ENCODE data around the gene HSPA12B.

HSPA12B gene

DNA sequence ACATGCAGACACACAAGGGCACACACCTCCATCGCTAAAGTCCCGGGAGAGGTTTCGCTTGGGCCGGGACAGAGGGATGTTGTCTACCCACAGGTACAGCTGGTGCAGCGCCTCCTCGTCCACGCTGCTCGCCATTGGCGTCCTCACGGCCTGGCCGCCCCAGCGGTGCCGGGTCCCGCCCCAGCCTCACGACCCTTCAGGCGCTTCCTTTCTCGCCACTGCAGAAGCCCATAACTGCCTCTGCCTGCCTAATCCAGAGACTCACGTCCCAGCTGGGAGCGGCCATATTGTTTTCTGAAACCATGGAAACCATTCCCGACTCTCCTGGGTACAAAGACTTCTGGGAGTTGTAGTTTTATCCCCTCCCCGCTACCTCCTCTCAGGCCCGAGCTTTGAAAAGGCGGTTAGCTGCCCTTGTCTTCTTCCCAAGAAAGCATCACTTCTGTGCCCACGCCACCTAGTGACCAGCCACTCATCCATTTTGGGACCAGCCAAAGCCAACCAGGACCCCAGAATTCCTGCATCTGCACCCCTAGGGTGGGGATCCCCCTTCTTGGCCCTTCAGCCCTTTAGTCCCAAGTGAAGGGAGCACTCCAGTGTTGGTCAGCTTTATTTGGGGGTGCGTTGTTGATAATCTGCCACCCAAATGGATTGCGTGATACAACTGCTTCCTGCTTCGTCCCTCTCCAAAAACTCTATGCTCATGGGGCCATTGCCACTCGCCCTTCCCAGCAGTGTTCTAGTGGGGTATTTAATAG, 48.8 kb downstream of the HSPA12B start, which contains the start of gene SPEF1:
Gene SPEF1 (minus strand): TSS at position 296 of the 758 bp plus-strand sequence. CDS start 161 bp downstream, at position 135.
- H3K27ac ChIP-seq: no peak within 1 kb of the TSS
- TF ChIP-seq, protein P1, sequence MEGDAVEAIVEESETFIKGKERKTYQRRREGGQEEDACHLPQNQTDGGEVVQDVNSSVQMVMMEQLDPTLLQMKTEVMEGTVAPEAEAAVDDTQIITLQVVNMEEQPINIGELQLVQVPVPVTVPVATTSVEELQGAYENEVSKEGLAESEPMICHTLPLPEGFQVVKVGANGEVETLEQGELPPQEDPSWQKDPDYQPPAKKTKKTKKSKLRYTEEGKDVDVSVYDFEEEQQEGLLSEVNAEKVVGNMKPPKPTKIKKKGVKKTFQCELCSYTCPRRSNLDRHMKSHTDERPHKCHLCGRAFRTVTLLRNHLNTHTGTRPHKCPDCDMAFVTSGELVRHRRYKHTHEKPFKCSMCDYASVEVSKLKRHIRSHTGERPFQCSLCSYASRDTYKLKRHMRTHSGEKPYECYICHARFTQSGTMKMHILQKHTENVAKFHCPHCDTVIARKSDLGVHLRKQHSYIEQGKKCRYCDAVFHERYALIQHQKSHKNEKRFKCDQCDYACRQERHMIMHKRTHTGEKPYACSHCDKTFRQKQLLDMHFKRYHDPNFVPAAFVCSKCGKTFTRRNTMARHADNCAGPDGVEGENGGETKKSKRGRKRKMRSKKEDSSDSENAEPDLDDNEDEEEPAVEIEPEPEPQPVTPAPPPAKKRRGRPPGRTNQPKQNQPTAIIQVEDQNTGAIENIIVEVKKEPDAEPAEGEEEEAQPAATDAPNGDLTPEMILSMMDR (conservative IDR thresholded peaks at IDR 0.05): peak; percentile 73
- TF ChIP-seq ZFX (IDR thresholded peaks at IDR 0.05): no peak

GRCh38 chr20:3782597-3782996, 50.1 kb downstream of the HSPA12B start:
- TF ChIP-seq, protein P1 (conservative IDR thresholded peaks at IDR 0.05): no peak
- TF ChIP-seq ZFX (IDR thresholded peaks at IDR 0.05): no peak
- no peak overlapping the region for H3K27ac ChIP-seq

GRCh38 chr20:3783068-3783489, 50.6 kb downstream of the HSPA12B start:
- no peak for TF ChIP-seq ZFX (IDR thresholded peaks at IDR 0.05)
- TF ChIP-seq, protein P1 (conservative IDR thresholded peaks at IDR 0.05): no peak

DNA sequence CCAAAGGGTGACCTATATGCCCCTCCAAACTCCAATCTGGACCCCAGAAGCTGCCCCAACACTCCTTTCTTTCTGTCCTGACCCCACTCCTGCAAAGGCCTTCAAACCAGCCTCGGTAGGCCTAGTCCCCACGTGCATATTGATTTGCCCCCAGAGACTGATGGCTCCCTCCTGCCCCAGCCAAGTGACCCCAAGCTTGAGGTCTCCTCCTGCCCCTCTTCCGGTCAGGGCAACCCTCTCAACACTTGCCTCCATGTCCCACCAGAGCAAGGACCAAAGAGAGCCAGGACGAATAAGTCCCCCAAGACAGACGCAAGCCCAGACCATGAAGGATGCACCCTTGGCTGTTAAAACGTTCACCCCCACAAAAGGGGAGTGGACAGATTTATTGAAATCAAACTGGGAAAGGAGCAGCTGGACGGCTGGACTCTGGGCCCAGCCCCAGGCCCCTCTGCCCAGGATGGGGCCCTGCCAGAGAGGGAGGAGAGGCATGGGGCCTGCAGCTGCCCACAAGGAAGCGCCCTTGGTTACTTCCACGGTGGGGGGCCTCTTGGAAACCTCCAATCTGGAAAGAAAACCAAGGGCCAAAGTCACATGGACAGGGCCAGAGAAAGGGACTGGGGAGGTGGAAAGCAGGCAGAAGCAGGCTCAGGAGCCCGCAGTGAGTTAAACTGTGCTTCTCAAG, 51.2 kb downstream of the HSPA12B start:
- H3K27ac ChIP-seq: peak overlapping the region; percentile 94

More at GRCh38 chr20:3783068-3783489, 50.6 kb downstream of the HSPA12B start:
- peak overlapping the region; percentile 94 for H3K27ac ChIP-seq

GRCh38 chr20:3784216-3784853, 51.9 kb downstream of the HSPA12B start:
- TF ChIP-seq ZFX (IDR thresholded peaks at IDR 0.05): no peak
- TF ChIP-seq, protein P1 (conservative IDR thresholded peaks at IDR 0.05): no peak
- H3K27ac ChIP-seq: peak overlapping the region; percentile 94; the same call in 1 of the 2 replicates

More for the DNA sequence above, 51.2 kb downstream of the HSPA12B start:
- TF ChIP-seq, protein P1 (conservative IDR thresholded peaks at IDR 0.05): no peak
- no peak for TF ChIP-seq ZFX (IDR thresholded peaks at IDR 0.05)

- H3K27ac ChIP-seq: peak overlapping the region; percentile 94
- TF ChIP-seq ZFX (IDR thresholded peaks at IDR 0.05): no peak
Measured at GRCh38 chr20:3784863-3785239, 52.4 kb downstream of the HSPA12B start.

DNA sequence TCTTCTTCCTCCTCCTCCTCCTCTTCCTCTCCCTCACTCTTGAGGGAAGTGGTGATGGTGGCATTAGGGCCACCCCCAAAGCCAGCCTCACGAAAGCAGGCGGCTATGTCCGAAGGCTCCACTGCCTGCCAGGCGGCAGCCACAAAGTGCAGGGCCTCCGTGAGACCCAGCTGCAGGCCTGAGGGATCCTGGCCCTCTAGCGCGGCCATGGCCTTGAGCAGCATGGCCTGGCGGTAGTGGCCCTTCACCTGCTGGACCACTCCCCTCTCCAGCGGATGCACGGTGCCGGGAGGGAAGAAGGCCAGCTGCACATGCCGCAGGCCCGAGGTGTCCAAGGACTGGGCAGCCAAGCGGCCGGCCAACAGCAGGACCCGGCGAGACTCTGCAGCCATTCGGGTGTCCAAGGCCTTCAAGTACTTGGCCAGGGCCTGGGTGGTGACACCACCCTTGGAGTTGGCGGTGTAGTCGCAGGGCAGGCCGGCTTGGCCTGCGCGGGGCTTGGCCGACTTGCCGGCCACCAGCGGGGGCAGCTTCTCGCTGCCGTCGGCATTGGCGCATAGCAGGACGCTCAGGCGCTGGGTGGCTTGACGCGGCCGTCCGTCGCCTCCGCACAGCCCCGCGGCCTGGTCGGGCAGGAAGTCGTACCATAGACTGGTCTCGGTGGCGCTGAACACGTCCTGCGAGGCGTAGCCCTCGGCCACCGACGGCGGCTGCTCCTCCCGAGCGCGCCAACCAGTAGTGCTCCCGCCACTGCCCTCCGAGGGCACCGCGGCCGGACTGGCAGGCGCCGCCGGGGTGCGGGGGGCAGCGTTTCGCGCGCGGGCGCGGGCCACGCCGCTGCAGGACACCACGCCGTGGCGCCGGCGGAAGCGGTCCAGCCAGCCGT, 53.0 kb downstream of the HSPA12B start:
- peak; percentile 58; the same call in 1 of the 2 replicates for TF ChIP-seq ZFX (IDR thresholded peaks at IDR 0.05)
- TF ChIP-seq, protein P1 (conservative IDR thresholded peaks at IDR 0.05): no peak
- peak overlapping the region; percentile 94 for H3K27ac ChIP-seq
